Osteoblast (primary cell): ENCODE results near the gene LRP1. TPM values are rescaled to one million over a fixed set of nuclear protein-coding genes. Genes with fewer than 3 reads are reported as not detected.

Experiments
- DNase-seq: peaks from one replicate; pipeline ENCODE4 v3.0.0; 2011; ENCODE audit warnings: low spot score, mixed read lengths; ENCODE audit not compliant: insufficient read length; ENCODE audit errors: missing footprints
- H2AFZ ChIP-seq: 2 replicates; pipeline ENCODE4 v1.6.0; 2011; ENCODE audit warnings: mild to moderate bottlenecking, low read length
- H3K27ac ChIP-seq: 2 replicates; pipeline ENCODE4 v1.5.1; 2011; ENCODE audit warnings: mild to moderate bottlenecking, low read depth, low read length, moderate library complexity
- H3K27me3 ChIP-seq: 2 replicates; pipeline ENCODE4 v1.6.0; 2012; ENCODE audit warnings: mild to moderate bottlenecking, control low read depth, inconsistent platforms, low read length, moderate library complexity; ENCODE audit not compliant: insufficient read depth
- H3K36me3 ChIP-seq: 2 replicates; pipeline ENCODE4 v1.5.1; 2011; ENCODE audit warnings: mild to moderate bottlenecking, low read length, control low read depth, moderate library complexity; ENCODE audit not compliant: insufficient read depth
- H3K4me1 ChIP-seq: 2 replicates; pipeline ENCODE4 v1.5.1; 2011; ENCODE audit warnings: mild to moderate bottlenecking, low read length, control low read depth, moderate library complexity; ENCODE audit not compliant: insufficient read depth
- H3K4me2 ChIP-seq: 2 replicates; pipeline ENCODE4 v1.6.0; 2011; ENCODE audit warnings: mild to moderate bottlenecking, low read length; ENCODE audit not compliant: insufficient read depth
- H3K4me3 ChIP-seq: fragments of 200-600 bp; sonication (generic); 3 replicates; pipeline ENCODE4 v1.5.1; 2012; ENCODE audit warnings: mild to moderate bottlenecking, low read length, inconsistent platforms; ENCODE audit not compliant: insufficient read depth
- H3K79me2 ChIP-seq: 2 replicates; pipeline ENCODE4 v1.6.0; 2012; ENCODE audit warnings: mild to moderate bottlenecking, low read length, control low read depth, inconsistent platforms; ENCODE audit not compliant: insufficient read depth
- H3K9me3 ChIP-seq: 2 replicates; pipeline ENCODE4 v1.5.1; 2011; ENCODE audit warnings: low read depth, low read length, control low read depth
- H4K20me1 ChIP-seq: 2 replicates; pipeline ENCODE4 v1.6.0; 2012; ENCODE audit warnings: mild to moderate bottlenecking, low read length, control low read depth; ENCODE audit not compliant: insufficient read depth
- CTCF ChIP-seq: IDR thresholded peaks from 2 replicates; pipeline ENCODE4 v1.5.1; 2011; ENCODE audit warnings: mild to moderate bottlenecking, low read depth, low read length, moderate library complexity; ENCODE audit errors: extremely low read depth
- total RNA-seq: library from RNA; depleted of rRNA; stranded (reverse); fragments of >200 nt; gene quantifications from 2 replicates; pipeline ENCODE4 v1.2.3, GENCODE V29; 2012

Gene LRP1
- total RNA-seq, 1 donor, result 744 TPM

GRCh38 chr12:57148469-57149244 lies 20.4 kb downstream of the LRP1 start:
- peaks cover 79% of the 10 kb centered on the region for H4K20me1 ChIP-seq
- peak overlapping the region; percentile 85 for H3K27ac ChIP-seq

GRCh38 chr12:57149245-57149900 lies 21.1 kb downstream of the LRP1 start:
- Histone ChIP-seq H3K36me3 (peaks cover 79% of the 10 kb centered on the region), H3K27me3 (no peaks in the 10 kb centered on the region), H3K4me2 (peak overlapping the region; percentile 54), H3K4me3 (peak overlapping the region; percentile 27), H3K4me1 (peaks cover 84% of the 10 kb centered on the region), H2AFZ (no peak overlapping the region), H3K9me3 (no peaks in the 10 kb centered on the region), H3K79me2 (peaks cover 83% of the 10 kb centered on the region), H4K20me1 (peaks cover 81% of the 10 kb centered on the region), H3K27ac (peak overlapping the region; percentile 85)
- no peak for TF ChIP-seq CTCF
- DNase-seq, result peak; percentile 93

More at GRCh38 chr12:57148469-57149244, 20.4 kb downstream of the LRP1 start:
- H3K4me2 ChIP-seq, result peak overlapping the region; percentile 54
- H3K27me3 ChIP-seq, result no peaks in the 10 kb centered on the region
- peak overlapping the region; percentile 27 for H3K4me3 ChIP-seq
- H2AFZ ChIP-seq, result no peak overlapping the region
- peaks cover 84% of the 10 kb centered on the region for H3K4me1 ChIP-seq
- peaks cover 79% of the 10 kb centered on the region for H3K36me3 ChIP-seq
- TF ChIP-seq CTCF, result no peak
- peak; percentile 62 for DNase-seq
- H3K9me3 ChIP-seq, result no peaks in the 10 kb centered on the region
- H3K79me2 ChIP-seq, result peaks cover 83% of the 10 kb centered on the region

GRCh38 chr12:57150400-57151000 lies 22.2 kb downstream of the LRP1 start:
- no peak overlapping the region for H2AFZ ChIP-seq
- H4K20me1 ChIP-seq, result peaks cover 76% of the 10 kb centered on the region
- peak; percentile 34 for DNase-seq
- no peak overlapping the region for H3K4me2 ChIP-seq
- peaks cover 83% of the 10 kb centered on the region for H3K79me2 ChIP-seq
- no peaks in the 10 kb centered on the region for H3K27me3 ChIP-seq
- peaks cover 78% of the 10 kb centered on the region for H3K4me1 ChIP-seq
- H3K27ac ChIP-seq, result peak overlapping the region; percentile 94
- TF ChIP-seq CTCF, result no peak
- H3K4me3 ChIP-seq, result no peak overlapping the region
- no peaks in the 10 kb centered on the region for H3K9me3 ChIP-seq
- H3K36me3 ChIP-seq, result peaks cover 79% of the 10 kb centered on the region
